HEK293 (cell line): ENCODE results near the gene ZNF582.

Experiments
- AEBP2 ChIP-seq: fragments of 450-650 bp; formaldehyde crosslinking; IDR thresholded peaks from 2 replicates; pipeline ENCODE4 v1.5.1; 2016; ENCODE audit warnings: missing biosample characterization, missing genetic modification characterization, borderline replicate concordance
- INSM2 ChIP-seq: fragments of 450-650 bp; formaldehyde crosslinking; IDR thresholded peaks from 2 replicates; pipeline ENCODE4 v1.5.1; 2016; ENCODE audit warnings: missing biosample characterization, missing genetic modification characterization
- KLF1 ChIP-seq: fragments of 450-650 bp; formaldehyde crosslinking; IDR thresholded peaks from 2 replicates; pipeline ENCODE4 v1.5.1; 2016; ENCODE audit warnings: missing biosample characterization, missing genetic modification characterization
- KLF9 ChIP-seq: fragments of 450-650 bp; formaldehyde crosslinking; IDR thresholded peaks from 2 replicates; pipeline ENCODE4 v1.5.1; 2016; ENCODE audit warnings: missing biosample characterization, missing genetic modification characterization, low read depth
- MYNN ChIP-seq: fragments of 450-650 bp; formaldehyde crosslinking; IDR thresholded peaks from 2 replicates; pipeline ENCODE4 v1.5.1; 2016; ENCODE audit warnings: missing biosample characterization, missing genetic modification characterization, borderline replicate concordance
- MZF1 ChIP-seq: fragments of 450-650 bp; formaldehyde crosslinking; IDR thresholded peaks from 2 replicates; pipeline ENCODE4 v1.5.1; 2017; ENCODE audit warnings: missing biosample characterization, missing genetic modification characterization, borderline replicate concordance
- PBX3 ChIP-seq: sonication (generic); formaldehyde crosslinking; IDR thresholded peaks from 2 replicates; pipeline ENCODE4 v1.8.1; 2022; ENCODE audit warnings: mild to moderate bottlenecking, moderate library complexity, missing genetic modification reagents
- PRDM6 ChIP-seq: fragments of 450-650 bp; formaldehyde crosslinking; IDR thresholded peaks from 2 replicates; pipeline ENCODE4 v1.5.1; 2017; ENCODE audit warnings: missing biosample characterization, missing genetic modification characterization
- ZBTB1 ChIP-seq: fragments of 450-650 bp; formaldehyde crosslinking; IDR thresholded peaks from 2 replicates; pipeline ENCODE4 v1.5.1; 2016; ENCODE audit warnings: missing biosample characterization, missing genetic modification characterization
- ZBTB17 ChIP-seq: fragments of 450-650 bp; formaldehyde crosslinking; IDR thresholded peaks from 2 replicates; pipeline ENCODE4 v1.5.1; 2016; ENCODE audit warnings: missing biosample characterization, missing genetic modification characterization
- ZNF10 ChIP-seq: fragments of 450-650 bp; formaldehyde crosslinking; IDR thresholded peaks from 2 replicates; pipeline ENCODE4 v1.5.1; 2017; ENCODE audit warnings: missing biosample characterization, missing genetic modification characterization
- ZNF19 ChIP-seq: fragments of 450-650 bp; formaldehyde crosslinking; IDR thresholded peaks from 2 replicates; pipeline ENCODE4; 2016; ENCODE audit warnings: missing biosample characterization, missing genetic modification characterization, low read depth
- ZNF350 ChIP-seq: fragments of 450-650 bp; formaldehyde crosslinking; IDR thresholded peaks from 2 replicates; pipeline ENCODE4 v1.5.0; 2017; ENCODE audit warnings: missing biosample characterization, mild to moderate bottlenecking, missing genetic modification characterization
- ZNF394 ChIP-seq: fragments of 450-650 bp; formaldehyde crosslinking; IDR thresholded peaks from 2 replicates; pipeline ENCODE4 v1.5.1; 2016; ENCODE audit warnings: missing biosample characterization, missing genetic modification characterization, mild to moderate bottlenecking, moderate library complexity, borderline replicate concordance
- ZNF510 ChIP-seq: fragments of 450-650 bp; formaldehyde crosslinking; IDR thresholded peaks from 2 replicates; pipeline ENCODE4 v1.5.1; 2018; ENCODE audit warnings: mild to moderate bottlenecking, missing genetic modification characterization, missing biosample characterization; ENCODE audit not compliant: insufficient replicate concordance
- ZNF664 ChIP-seq: fragments of 450-650 bp; formaldehyde crosslinking; IDR thresholded peaks from 2 replicates; pipeline ENCODE4 v1.5.1; 2016; ENCODE audit warnings: missing biosample characterization, missing genetic modification characterization
- ZNF704 ChIP-seq: fragments of 450-650 bp; formaldehyde crosslinking; IDR thresholded peaks from 2 replicates; pipeline ENCODE4 v1.5.1; 2016; ENCODE audit warnings: missing biosample characterization, missing genetic modification characterization
- ZSCAN18 ChIP-seq: fragments of 450-650 bp; formaldehyde crosslinking; IDR thresholded peaks from 2 replicates; pipeline ENCODE4 v1.5.1; 2016; ENCODE audit warnings: missing biosample characterization, missing genetic modification characterization
- ZSCAN4 ChIP-seq: fragments of 450-650 bp; formaldehyde crosslinking; IDR thresholded peaks from 2 replicates; pipeline ENCODE4 v1.5.1; 2017; ENCODE audit warnings: missing biosample characterization, missing genetic modification characterization
- ZXDB ChIP-seq: fragments of 450-650 bp; formaldehyde crosslinking; IDR thresholded peaks from 2 replicates; pipeline ENCODE4 v1.5.1; 2016; ENCODE audit warnings: missing biosample characterization, missing genetic modification characterization
- TF ChIP-seq, protein P1 (sequence below): fragments of 450-650 bp; formaldehyde crosslinking; IDR thresholded peaks from 2 replicates; pipeline ENCODE4 v1.5.1; 2016; ENCODE audit warnings: missing biosample characterization, missing genetic modification characterization
- TF ChIP-seq, protein P2 (sequence below): fragments of 450-650 bp; formaldehyde crosslinking; IDR thresholded peaks from 2 replicates; pipeline ENCODE4 v1.5.1; 2016; ENCODE audit warnings: missing biosample characterization, missing genetic modification characterization, low read depth

Gene ZNF582

GRCh38 chr19:56393119-56394012 is at the start of gene ZNF582 (continued):
- no peak; the same call in 1 of the 2 replicates for TF ChIP-seq INSM2 (tag by site-specific recombination)
- TF ChIP-seq PBX3, result peak; percentile 88
- no peak for TF ChIP-seq ZNF510 (tag by site-specific recombination)
- no peak for TF ChIP-seq ZNF350 (tag by site-specific recombination)
- no peak for TF ChIP-seq KLF1 (tag by site-specific recombination)
- TF ChIP-seq ZNF664, result no peak
- TF ChIP-seq, protein P1, sequence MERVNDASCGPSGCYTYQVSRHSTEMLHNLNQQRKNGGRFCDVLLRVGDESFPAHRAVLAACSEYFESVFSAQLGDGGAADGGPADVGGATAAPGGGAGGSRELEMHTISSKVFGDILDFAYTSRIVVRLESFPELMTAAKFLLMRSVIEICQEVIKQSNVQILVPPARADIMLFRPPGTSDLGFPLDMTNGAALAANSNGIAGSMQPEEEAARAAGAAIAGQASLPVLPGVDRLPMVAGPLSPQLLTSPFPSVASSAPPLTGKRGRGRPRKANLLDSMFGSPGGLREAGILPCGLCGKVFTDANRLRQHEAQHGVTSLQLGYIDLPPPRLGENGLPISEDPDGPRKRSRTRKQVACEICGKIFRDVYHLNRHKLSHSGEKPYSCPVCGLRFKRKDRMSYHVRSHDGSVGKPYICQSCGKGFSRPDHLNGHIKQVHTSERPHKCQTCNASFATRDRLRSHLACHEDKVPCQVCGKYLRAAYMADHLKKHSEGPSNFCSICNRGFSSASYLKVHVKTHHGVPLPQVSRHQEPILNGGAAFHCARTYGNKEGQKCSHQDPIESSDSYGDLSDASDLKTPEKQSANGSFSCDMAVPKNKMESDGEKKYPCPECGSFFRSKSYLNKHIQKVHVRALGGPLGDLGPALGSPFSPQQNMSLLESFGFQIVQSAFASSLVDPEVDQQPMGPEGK (tag by site-specific recombination), result peak; percentile 60
- TF ChIP-seq PRDM6 (tag by site-specific recombination), result no peak
- no peak for TF ChIP-seq MYNN (tag by site-specific recombination)
- TF ChIP-seq AEBP2 (tag by site-specific recombination), result no peak
- TF ChIP-seq MZF1, result no peak
- no peak for TF ChIP-seq ZNF704 (tag by site-specific recombination)
- TF ChIP-seq, protein P2, sequence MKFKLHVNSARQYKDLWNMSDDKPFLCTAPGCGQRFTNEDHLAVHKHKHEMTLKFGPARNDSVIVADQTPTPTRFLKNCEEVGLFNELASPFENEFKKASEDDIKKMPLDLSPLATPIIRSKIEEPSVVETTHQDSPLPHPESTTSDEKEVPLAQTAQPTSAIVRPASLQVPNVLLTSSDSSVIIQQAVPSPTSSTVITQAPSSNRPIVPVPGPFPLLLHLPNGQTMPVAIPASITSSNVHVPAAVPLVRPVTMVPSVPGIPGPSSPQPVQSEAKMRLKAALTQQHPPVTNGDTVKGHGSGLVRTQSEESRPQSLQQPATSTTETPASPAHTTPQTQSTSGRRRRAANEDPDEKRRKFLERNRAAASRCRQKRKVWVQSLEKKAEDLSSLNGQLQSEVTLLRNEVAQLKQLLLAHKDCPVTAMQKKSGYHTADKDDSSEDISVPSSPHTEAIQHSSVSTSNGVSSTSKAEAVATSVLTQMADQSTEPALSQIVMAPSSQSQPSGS (tag by site-specific recombination), result no peak
- TF ChIP-seq ZNF394 (tag by site-specific recombination), result no peak
- TF ChIP-seq ZNF19 (tag by site-specific recombination), result 0 out of 2 replicates have a peak, but pooled peaks have one; percentile 39
- peak; percentile 88 for TF ChIP-seq ZXDB
- peak; percentile 92 for TF ChIP-seq ZSCAN4 (tag by site-specific recombination)
- TF ChIP-seq ZBTB17, result peak; percentile 99
- no peak for TF ChIP-seq ZSCAN18 (tag by site-specific recombination)
- TF ChIP-seq ZNF10, result no peak; the same call in 1 of the 2 replicates
- TF ChIP-seq KLF9, result peak; percentile 52
- TF ChIP-seq ZBTB1 (tag by site-specific recombination), result no peak
